Endodermal cell (in vitro differentiated cells): ENCODE results near the gene ARMH1. TPM values are rescaled to one million over a fixed set of nuclear protein-coding genes. Genes with fewer than 3 reads are reported as not detected.

Experiments
- DNase-seq: peaks from one replicate; pipeline ENCODE4 v3.0.0-alpha.2; 2017
- H3K27ac ChIP-seq: 2 replicates; pipeline ENCODE4 v1.5.1; 2013; ENCODE audit warnings: mild to moderate bottlenecking, low read depth, low read length, moderate library complexity
- H3K27me3 ChIP-seq: 2 replicates; pipeline ENCODE4 v1.6.1; 2013; ENCODE audit warnings: mild to moderate bottlenecking, low read length, moderate library complexity; ENCODE audit not compliant: insufficient read depth, control insufficient read depth, poor library complexity, severe bottlenecking
- H3K36me3 ChIP-seq: 2 replicates; pipeline ENCODE4 v1.7.0; 2013; ENCODE audit warnings: mild to moderate bottlenecking, low read length, moderate library complexity; ENCODE audit not compliant: control insufficient read depth, insufficient read depth
- H3K4me1 ChIP-seq: one replicate; pipeline ENCODE4 v1.7.0; 2013; ENCODE audit warnings: low read length; ENCODE audit not compliant: control insufficient read depth, insufficient read depth
- H3K4me3 ChIP-seq: 2 replicates; pipeline ENCODE4 v1.5.1; 2013; ENCODE audit warnings: mild to moderate bottlenecking, low read length, moderate library complexity
- H3K9ac ChIP-seq: 2 replicates; pipeline ENCODE4 v1.6.1; 2013; ENCODE audit warnings: mild to moderate bottlenecking, low read length, moderate library complexity; ENCODE audit not compliant: poor library complexity, severe bottlenecking; ENCODE audit errors: extremely low read depth
- H3K9me3 ChIP-seq: 2 replicates; pipeline ENCODE4 v1.6.1; 2013; ENCODE audit warnings: mild to moderate bottlenecking, low read length, moderate library complexity; ENCODE audit not compliant: control insufficient read depth
- H3K27ac Mint-ChIP-seq: 2 replicates; pipeline ENCODE4 v1.8.0; 2020; ENCODE audit warnings: mixed read lengths
- H3K27me3 Mint-ChIP-seq: 2 replicates; pipeline ENCODE4 v1.8.0; 2021; ENCODE audit warnings: mild to moderate bottlenecking, mixed read lengths; ENCODE audit not compliant: insufficient read depth
- H3K36me3 Mint-ChIP-seq: 2 replicates; pipeline ENCODE4 v1.8.0; 2020; ENCODE audit warnings: low read depth, mixed read lengths
- H3K4me1 Mint-ChIP-seq: 2 replicates; pipeline ENCODE4 v1.8.0; 2020; ENCODE audit warnings: mixed read lengths
- H3K4me3 Mint-ChIP-seq: 2 replicates; pipeline ENCODE4 v1.8.0; 2020; ENCODE audit warnings: mild to moderate bottlenecking, moderate library complexity, mixed read lengths
- H3K9me3 Mint-ChIP-seq: 2 replicates; pipeline ENCODE4 v1.8.0; 2020; ENCODE audit warnings: mild to moderate bottlenecking, mixed read lengths
- CTCF ChIP-seq: fragments of 200-600 bp; sonication (generic); conservative IDR thresholded peaks from 2 replicates; pipeline ENCODE4 v1.5.0; 2021; ENCODE audit warnings: antibody characterized with exemption, mild to moderate bottlenecking
- WGBS, 2 experiments: methylation state at CpG; one replicate each; pipeline versions ENCODE4 v1.1.5 to v1.1.7; 2013; ENCODE audit warnings: missing lambda C conversion rate in 2 of 2, mixed read lengths in 1 of 2; ENCODE audit not compliant: insufficient coverage in 1 of 2, insufficient read length in 1 of 2; 5-methylcytosine and 5-hydroxymethylcytosine counted together
- total RNA-seq, 2 donors: library from RNA; stranded (reverse); fragmentation: NEBNext Ultra II Directional in 1 of 2; extraction: Animal tissue kit (Norgen Biotek cat#: 25700) in 1 of 2; gene quantifications; 2 replicates in 1 of 2; 3 replicates in 1 of 2; pipeline ENCODE4 v1.2.1, GENCODE V29; 2021

The ARMH1 gene
- total RNA-seq, 2 donors from 2014 or later, result 3.9 to 6.3 TPM

GRCh38 chr1:44670751-44671640 lies 3.5 kb upstream of the ARMH1 start:
- Histone ChIP-seq H3K27me3 (no peaks in the 10 kb centered on the region), H3K9me3 (no peaks in the 10 kb centered on the region), H3K9ac (no peak overlapping the region), H3K36me3 (no peaks in the 10 kb centered on the region), H3K4me1 (no peaks in the 10 kb centered on the region), H3K27ac (no peak overlapping the region), H3K4me3 (no peak overlapping the region)
- H3K27ac Mint-ChIP-seq, result no peak overlapping the region
- 91 to 95% methylated on average over 8 to 10 of the region's 10 CpGs for WGBS, 2 experiments
- DNase-seq, result no peak
- TF ChIP-seq CTCF, result no peak
- no peak overlapping the region for H3K4me3 Mint-ChIP-seq
- peaks cover 7% of the 10 kb centered on the region for H3K36me3 Mint-ChIP-seq
- H3K9me3 Mint-ChIP-seq, result no peaks in the 10 kb centered on the region
- H3K27me3 Mint-ChIP-seq, result no peaks in the 10 kb centered on the region
- H3K4me1 Mint-ChIP-seq, result peaks cover 15% of the 10 kb centered on the region

GRCh38 chr1:44672254-44672955 lies 2.1 kb upstream of the ARMH1 start:
- peak; percentile 63 for DNase-seq
- H3K4me1 ChIP-seq, result no peaks in the 10 kb centered on the region
- peak overlapping the region; percentile 46 for H3K27ac ChIP-seq
- WGBS, 2 experiments, result 87 to 94% methylated on average over 11 to 13 of the region's 13 CpGs
- no peak overlapping the region for H3K9ac ChIP-seq
- no peaks in the 10 kb centered on the region for H3K36me3 ChIP-seq
- Mint-ChIP-seq H3K27ac (no peak overlapping the region), H3K4me1 (peaks cover 15% of the 10 kb centered on the region), H3K4me3 (no peak overlapping the region), H3K36me3 (peaks cover 7% of the 10 kb centered on the region), H3K9me3 (no peaks in the 10 kb centered on the region), H3K27me3 (no peaks in the 10 kb centered on the region)
- no peaks in the 10 kb centered on the region for H3K9me3 ChIP-seq
- no peak for TF ChIP-seq CTCF
- H3K27me3 ChIP-seq, result no peaks in the 10 kb centered on the region
- no peak overlapping the region for H3K4me3 ChIP-seq

GRCh38 chr1:44672961-44673674 lies 1.4 kb upstream of the ARMH1 start:
- Histone ChIP-seq H3K27me3 (no peaks in the 10 kb centered on the region), H3K27ac (no peak overlapping the region), H3K9ac (peak overlapping the region; percentile 53), H3K9me3 (no peaks in the 10 kb centered on the region), H3K36me3 (no peaks in the 10 kb centered on the region), H3K4me1 (no peaks in the 10 kb centered on the region), H3K4me3 (peak overlapping the region; percentile 86)
- H3K4me1 Mint-ChIP-seq, result peaks cover 15% of the 10 kb centered on the region
- 94% methylated on average over 13 to 14 of the region's 14 CpGs for WGBS, 2 experiments
- peak overlapping the region; percentile 95 for H3K27ac Mint-ChIP-seq
- no peaks in the 10 kb centered on the region for H3K9me3 Mint-ChIP-seq
- H3K36me3 Mint-ChIP-seq, result peaks cover 5% of the 10 kb centered on the region
- no peaks in the 10 kb centered on the region for H3K27me3 Mint-ChIP-seq
- DNase-seq, result no peak
- peak overlapping the region; percentile 79 for H3K4me3 Mint-ChIP-seq
- no peak for TF ChIP-seq CTCF
